IMR-90 (cell line): ENCODE results near the gene CRIP1. TPM values are rescaled to one million over a fixed set of nuclear protein-coding genes. Genes with fewer than 3 reads are reported as not detected.

Experiments
- ATAC-seq: fragments of 200-7000 bp; cut with Tn5 transposase; 2 replicates; pipeline ENCODE4 v1.9.1; 2020; ENCODE audit warnings: low read depth, mild to moderate bottlenecking, moderate library complexity
- BruUV-seq: library from RNA; stranded (reverse); fragments of 400-500 nt; replicated peaks from 2 replicates; lab custom pipeline; 2021; lab: Mats Ljungman, UMichigan
- CTCF ChIA-PET: fragments of 300-600 bp; formaldehyde crosslinking; extraction: SDS; loops from one replicate; lab custom pipeline; 2021; ENCODE audit warnings: antibody characterized with exemption; lab: Yijun Ruan, JAX
- POLR2A ChIA-PET: fragments of 300-600 bp; sonication (Branson Sonifier 250); formaldehyde crosslinking; loops from one replicate; lab custom pipeline; 2022; ENCODE audit warnings: antibody characterized with exemption; ENCODE audit not compliant: unreplicated experiment; lab: Charles Lee
- DNase-seq: peaks from one replicate; pipeline ENCODE4 v3.0.0; 2013
- H2AFZ ChIP-seq: replicated peaks from 2 replicates; pipeline ENCODE3; 2013; ENCODE audit warnings: low read length, mild to moderate bottlenecking; ENCODE audit not compliant: poor library complexity
- H2AK5ac ChIP-seq: 2 replicates; pipeline ENCODE4 v1.6.1; 2013; ENCODE audit warnings: low read depth, low read length, inconsistent platforms
- H2AK9ac ChIP-seq: replicated peaks from 2 replicates; pipeline ENCODE3; 2013; ENCODE audit warnings: mild to moderate bottlenecking, low read depth, low read length, moderate library complexity; ENCODE audit not compliant: poor library complexity
- H2BK120ac ChIP-seq: 2 replicates; pipeline ENCODE4 v1.6.1; 2013; ENCODE audit warnings: low read depth, low read length, inconsistent platforms
- H2BK15ac ChIP-seq: 3 replicates; pipeline ENCODE4 v1.6.1; 2013; ENCODE audit warnings: low read depth, low read length, inconsistent platforms
- H2BK20ac ChIP-seq: 2 replicates; pipeline ENCODE4 v1.6.1; 2013; ENCODE audit warnings: low read depth, mild to moderate bottlenecking, inconsistent platforms, low read length, moderate library complexity
- H2BK5ac ChIP-seq: 2 replicates; pipeline ENCODE4 v1.6.1; 2013; ENCODE audit warnings: mild to moderate bottlenecking, low read depth, low read length, inconsistent platforms; ENCODE audit not compliant: poor library complexity, severe bottlenecking
- H3K14ac ChIP-seq: replicated peaks from 2 replicates; pipeline ENCODE4 v1.6.1; 2013; ENCODE audit warnings: low read depth, low read length, inconsistent platforms
- H3K18ac ChIP-seq: 2 replicates; pipeline ENCODE4 v1.6.1; 2013; ENCODE audit warnings: low read depth, low read length, control low read depth
- H3K23ac ChIP-seq: 2 replicates; pipeline ENCODE4 v1.6.1; 2013; ENCODE audit warnings: low read depth, low read length, inconsistent platforms
- H3K27ac ChIP-seq: 2 replicates; pipeline ENCODE4 v1.5.1; 2013; ENCODE audit warnings: mild to moderate bottlenecking, control low read depth, low read length; ENCODE audit not compliant: insufficient read depth
- H3K27me3 ChIP-seq: 2 replicates; pipeline ENCODE4 v1.6.1; 2013; ENCODE audit warnings: low read length; ENCODE audit not compliant: control insufficient read depth, insufficient read depth
- H3K36me3 ChIP-seq: 2 replicates; pipeline ENCODE4 v1.6.1; 2013; ENCODE audit warnings: low read length, mixed read lengths; ENCODE audit not compliant: control insufficient read depth, insufficient read depth
- H3K4ac ChIP-seq: 2 replicates; pipeline ENCODE4 v1.6.1; 2013; ENCODE audit warnings: low read depth, low read length, inconsistent platforms
- H3K4me1 ChIP-seq: 2 replicates; pipeline ENCODE4 v1.6.1; 2013; ENCODE audit warnings: low read length, mixed read lengths; ENCODE audit not compliant: control insufficient read depth, insufficient read depth
- H3K4me2 ChIP-seq: 2 replicates; pipeline ENCODE4 v1.6.1; 2013; ENCODE audit warnings: low read depth, mild to moderate bottlenecking, control low read depth, low read length, moderate library complexity
- H3K4me3 ChIP-seq: 2 replicates; pipeline ENCODE4 v1.5.1; 2013; ENCODE audit warnings: low read depth, mild to moderate bottlenecking, control low read depth, low read length, moderate library complexity; ENCODE audit not compliant: insufficient read depth
- H3K56ac ChIP-seq: 2 replicates; pipeline ENCODE4 v1.6.1; 2013; ENCODE audit warnings: low read length, inconsistent platforms; ENCODE audit not compliant: insufficient read depth; ENCODE audit errors: extremely low read depth
- H3K79me1 ChIP-seq, 2 experiments: 2 replicates each; pipeline ENCODE4 v1.6.1; 2013; ENCODE audit warnings: low read length in 2 of 2, inconsistent platforms in 1 of 2, low read depth in 1 of 2
- H3K9ac ChIP-seq: 2 replicates; pipeline ENCODE4 v1.6.1; 2013; ENCODE audit warnings: low read depth, low read length, control low read depth
- H3K9me1 ChIP-seq: 2 replicates; pipeline ENCODE4 v1.6.1; 2013; ENCODE audit warnings: low read length, inconsistent platforms; ENCODE audit not compliant: insufficient read depth
- H3K9me3 ChIP-seq: 2 replicates; pipeline ENCODE4 v1.6.1; 2013; ENCODE audit warnings: low read length; ENCODE audit not compliant: control insufficient read depth, insufficient read depth
- H4K20me1 ChIP-seq: 2 replicates; pipeline ENCODE4 v1.6.1; 2013; ENCODE audit warnings: low read length, inconsistent platforms; ENCODE audit not compliant: insufficient read depth
- H4K5ac ChIP-seq: 2 replicates; pipeline ENCODE4 v1.6.1; 2013; ENCODE audit warnings: mild to moderate bottlenecking, low read depth, low read length, control low read depth
- H4K8ac ChIP-seq, 2 experiments: 2 replicates each; pipeline ENCODE4 v1.6.1; 2013; ENCODE audit warnings: low read depth in 2 of 2, low read length in 2 of 2, control low read depth in 1 of 2, inconsistent platforms in 1 of 2
- H4K91ac ChIP-seq: 2 replicates; pipeline ENCODE4 v1.6.1; 2013; ENCODE audit warnings: low read depth, low read length, inconsistent platforms; ENCODE audit not compliant: insufficient read depth
- BHLHE40 ChIP-seq: fragments of 150-350 bp; IDR thresholded peaks from 2 replicates; pipeline ENCODE4 v1.6.1; 2016; ENCODE audit warnings: mild to moderate bottlenecking, low read depth, low read length
- FOS ChIP-seq: fragments of 150-350 bp; IDR thresholded peaks from 2 replicates; pipeline ENCODE4 v1.6.1; 2016; ENCODE audit warnings: low read depth, low read length
- MXI1 ChIP-seq: IDR thresholded peaks from 2 replicates; pipeline ENCODE4 v1.6.1; 2012; ENCODE audit warnings: low read depth, mild to moderate bottlenecking, low read length, moderate library complexity, borderline replicate concordance
- POLR2A ChIP-seq: IDR thresholded peaks from 2 replicates; pipeline ENCODE4 v1.6.1; 2012; ENCODE audit warnings: mild to moderate bottlenecking, low read depth, low read length
- RAD21 ChIP-seq: IDR thresholded peaks from 2 replicates; pipeline ENCODE4 v1.6.1; 2012; ENCODE audit warnings: low read length, improper control_type of control experiment
- RCOR1 ChIP-seq: IDR thresholded peaks from 2 replicates; pipeline ENCODE4 v1.6.1; 2012; ENCODE audit warnings: mild to moderate bottlenecking, low read length, improper control_type of control experiment; ENCODE audit not compliant: insufficient replicate concordance
- WGBS, 2 experiments: methylation state at CpG; one replicate each; pipeline versions ENCODE4 v1.1.5 to v1.1.7; 2013; ENCODE audit warnings: missing lambda C conversion rate in 2 of 2; ENCODE audit not compliant: insufficient read length in 1 of 2; ENCODE audit errors: extremely low coverage in 2 of 2; 5-methylcytosine and 5-hydroxymethylcytosine counted together
- dilution Hi-C: fragments of 300-500 bp; cut with HindIII; formaldehyde crosslinking; loops from one replicate; pipeline ENCODE4 v1.14.3; 2018; ENCODE audit warnings: low sequenced_read_pairs; ENCODE audit not compliant: unreplicated experiment
- in situ Hi-C: fragments of 300-500 bp; cut with MboI; formaldehyde crosslinking; loops from 3 replicates; pipeline ENCODE4 v1.14.3; 2019; ENCODE audit warnings: low sequenced_read_pairs, inconsistent platforms, mixed read lengths
- intact Hi-C: fragments of 100-400 bp; cut with micrococcal nuclease; formaldehyde crosslinking; loops from 2 replicates; pipeline ENCODE4 v1.10.0; 2022
- polyA plus RNA-seq, 3 experiments: library from polyadenylated mRNA; depleted of rRNA; stranded (reverse); fragments of >200 nt; gene quantifications; 2 replicates each; pipeline ENCODE4 v1.2.3, GENCODE V29; 2012; ENCODE audit warnings: low replicate concordance in 1 of 3
- total RNA-seq: library from RNA; depleted of rRNA; stranded (reverse); fragments of >200 nt; gene quantifications from 2 replicates; pipeline ENCODE4 v1.2.3, GENCODE V29; 2012
- TF ChIP-seq, protein P1 (sequence below): conservative IDR thresholded peaks from 2 replicates; pipeline ENCODE4 v1.5.1; 2012; ENCODE audit warnings: mild to moderate bottlenecking, low read depth, low read length, improper control_type of control experiment
- TF ChIP-seq, protein P2 (sequence below): fragments of 150-350 bp; IDR thresholded peaks from 2 replicates; pipeline ENCODE4 v1.6.1; 2017; ENCODE audit warnings: mild to moderate bottlenecking, antibody characterized with exemption, low read length, low read depth
- TF ChIP-seq, protein P3 (sequence below): fragments of 150-350 bp; IDR thresholded peaks from 2 replicates; pipeline ENCODE4 v1.6.1; 2016; ENCODE audit warnings: low read depth, mild to moderate bottlenecking, low read length, moderate library complexity, borderline replicate concordance

Gene CRIP1
- total and polyA plus RNA-seq, 2 of the 4 experiments (the other 2 are of a cell fraction): 0.21 TPM; not detected in 1

DNA sequence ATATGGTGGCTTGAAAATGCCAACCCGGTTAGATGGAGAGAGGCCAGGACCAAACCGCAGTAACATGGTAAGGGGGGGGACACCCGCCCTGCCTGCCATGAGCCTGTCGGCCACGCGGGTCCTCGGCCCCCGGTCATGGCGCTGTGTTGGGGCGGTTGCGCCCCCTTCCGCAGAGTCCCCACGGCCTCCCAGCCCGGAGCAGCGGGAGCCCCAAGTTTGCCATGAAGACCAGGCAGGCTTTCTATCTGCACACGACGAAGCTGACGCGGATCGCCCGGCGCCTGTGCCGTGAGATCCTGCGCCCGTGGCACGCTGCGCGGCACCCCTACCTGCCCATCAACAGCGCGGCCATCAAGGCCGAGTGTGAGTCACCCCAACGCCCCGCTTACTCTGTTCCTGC lies 22.2 kb upstream of the CRIP1 start:
- ATAC-seq: no peak
- no peak for DNase-seq
- H2AK9ac ChIP-seq: no peak overlapping the region
- TF ChIP-seq POLR2A (no peak), RAD21 (no peak), RCOR1 (no peak), BHLHE40 (no peak), MXI1 (no peak), FOS (no peak)
- TF ChIP-seq, protein P1, sequence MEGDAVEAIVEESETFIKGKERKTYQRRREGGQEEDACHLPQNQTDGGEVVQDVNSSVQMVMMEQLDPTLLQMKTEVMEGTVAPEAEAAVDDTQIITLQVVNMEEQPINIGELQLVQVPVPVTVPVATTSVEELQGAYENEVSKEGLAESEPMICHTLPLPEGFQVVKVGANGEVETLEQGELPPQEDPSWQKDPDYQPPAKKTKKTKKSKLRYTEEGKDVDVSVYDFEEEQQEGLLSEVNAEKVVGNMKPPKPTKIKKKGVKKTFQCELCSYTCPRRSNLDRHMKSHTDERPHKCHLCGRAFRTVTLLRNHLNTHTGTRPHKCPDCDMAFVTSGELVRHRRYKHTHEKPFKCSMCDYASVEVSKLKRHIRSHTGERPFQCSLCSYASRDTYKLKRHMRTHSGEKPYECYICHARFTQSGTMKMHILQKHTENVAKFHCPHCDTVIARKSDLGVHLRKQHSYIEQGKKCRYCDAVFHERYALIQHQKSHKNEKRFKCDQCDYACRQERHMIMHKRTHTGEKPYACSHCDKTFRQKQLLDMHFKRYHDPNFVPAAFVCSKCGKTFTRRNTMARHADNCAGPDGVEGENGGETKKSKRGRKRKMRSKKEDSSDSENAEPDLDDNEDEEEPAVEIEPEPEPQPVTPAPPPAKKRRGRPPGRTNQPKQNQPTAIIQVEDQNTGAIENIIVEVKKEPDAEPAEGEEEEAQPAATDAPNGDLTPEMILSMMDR: no peak
- TF ChIP-seq, protein P2, sequence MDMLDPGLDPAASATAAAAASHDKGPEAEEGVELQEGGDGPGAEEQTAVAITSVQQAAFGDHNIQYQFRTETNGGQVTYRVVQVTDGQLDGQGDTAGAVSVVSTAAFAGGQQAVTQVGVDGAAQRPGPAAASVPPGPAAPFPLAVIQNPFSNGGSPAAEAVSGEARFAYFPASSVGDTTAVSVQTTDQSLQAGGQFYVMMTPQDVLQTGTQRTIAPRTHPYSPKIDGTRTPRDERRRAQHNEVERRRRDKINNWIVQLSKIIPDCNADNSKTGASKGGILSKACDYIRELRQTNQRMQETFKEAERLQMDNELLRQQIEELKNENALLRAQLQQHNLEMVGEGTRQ: no peak
- TF ChIP-seq, protein P3, sequence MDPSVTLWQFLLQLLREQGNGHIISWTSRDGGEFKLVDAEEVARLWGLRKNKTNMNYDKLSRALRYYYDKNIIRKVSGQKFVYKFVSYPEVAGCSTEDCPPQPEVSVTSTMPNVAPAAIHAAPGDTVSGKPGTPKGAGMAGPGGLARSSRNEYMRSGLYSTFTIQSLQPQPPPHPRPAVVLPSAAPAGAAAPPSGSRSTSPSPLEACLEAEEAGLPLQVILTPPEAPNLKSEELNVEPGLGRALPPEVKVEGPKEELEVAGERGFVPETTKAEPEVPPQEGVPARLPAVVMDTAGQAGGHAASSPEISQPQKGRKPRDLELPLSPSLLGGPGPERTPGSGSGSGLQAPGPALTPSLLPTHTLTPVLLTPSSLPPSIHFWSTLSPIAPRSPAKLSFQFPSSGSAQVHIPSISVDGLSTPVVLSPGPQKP: no peak
- no peaks in the 10 kb centered on the region for H3K9me3 ChIP-seq
- no peak overlapping the region for H3K56ac ChIP-seq
- H3K18ac ChIP-seq: no peak overlapping the region
- WGBS, 2 experiments: 96% methylated on average over 10 of the region's 33 CpGs; no CpG with 5 or more reads in 1 of the 2 experiments
- H2AK5ac ChIP-seq: no peak overlapping the region
- no peak overlapping the region for H4K5ac ChIP-seq
- no peaks in the 10 kb centered on the region for H3K27me3 ChIP-seq
- H4K91ac ChIP-seq: no peak overlapping the region
- dilution Hi-C loops: no loop called here
- H2BK120ac ChIP-seq: no peak overlapping the region
- peaks cover 72% of the 10 kb centered on the region for H3K36me3 ChIP-seq
- no peak overlapping the region for H4K8ac ChIP-seq
- no TSS peak for BruUV-seq
- H3K4me3 ChIP-seq: no peak overlapping the region
- in situ Hi-C loops: no loop called here
- H3K4me1 ChIP-seq: peaks cover 2% of the 10 kb centered on the region; the same call in 1 of the 2 replicates
- H3K14ac ChIP-seq: no peak overlapping the region
- no peak overlapping the region for H2BK15ac ChIP-seq
- no peak overlapping the region for H3K9ac ChIP-seq
- ChIA-PET CTCF (no interaction called here), POLR2A (no interaction called here)
- no peak overlapping the region for H3K4ac ChIP-seq
- H3K9me1 ChIP-seq: 0 out of 2 replicates have a peak, but pooled peaks cover 3% of the 10 kb centered on the region
- intact Hi-C loops: no loop called here
- no peak overlapping the region for H2AFZ ChIP-seq
- H2BK5ac ChIP-seq: no peak overlapping the region
- H2BK20ac ChIP-seq: no peak overlapping the region
- H3K27ac ChIP-seq: no peak overlapping the region
- no peak overlapping the region for H3K4me2 ChIP-seq
- peaks cover 5% of the 10 kb centered on the region for H4K20me1 ChIP-seq
- H3K79me1 ChIP-seq: no peaks in the 10 kb centered on the region; a peak in 1 of 4 replicates
- no peak overlapping the region for H3K23ac ChIP-seq
